ENCODE measurements around the gene PRSS21.

The PRSS21 gene

GRCh38 chr16:2777231-2777902 is 39.7 kb upstream of the PRSS21 start, which contains the start of gene ELOB:
Gene ELOB (minus strand): TSS chr16:2777280. CDS start chr16:2777239, 41 bp downstream.
- Mint-ChIP-seq H3K4me3 (peak within 1 kb of the TSS; percentile 91 to 96), H3K27ac (peak within 1 kb of the TSS; percentile 98 to 99), H3K9me3 (no peaks in the 10 kb centered on the region), H3K27me3 (no peaks in the 10 kb centered on the region), H3K4me1 (peaks cover 61% of the 10 kb centered on the region)
- DNase-seq (peak; percentile 85 to 87), ATAC-seq (peak; percentile 93)

DNA sequence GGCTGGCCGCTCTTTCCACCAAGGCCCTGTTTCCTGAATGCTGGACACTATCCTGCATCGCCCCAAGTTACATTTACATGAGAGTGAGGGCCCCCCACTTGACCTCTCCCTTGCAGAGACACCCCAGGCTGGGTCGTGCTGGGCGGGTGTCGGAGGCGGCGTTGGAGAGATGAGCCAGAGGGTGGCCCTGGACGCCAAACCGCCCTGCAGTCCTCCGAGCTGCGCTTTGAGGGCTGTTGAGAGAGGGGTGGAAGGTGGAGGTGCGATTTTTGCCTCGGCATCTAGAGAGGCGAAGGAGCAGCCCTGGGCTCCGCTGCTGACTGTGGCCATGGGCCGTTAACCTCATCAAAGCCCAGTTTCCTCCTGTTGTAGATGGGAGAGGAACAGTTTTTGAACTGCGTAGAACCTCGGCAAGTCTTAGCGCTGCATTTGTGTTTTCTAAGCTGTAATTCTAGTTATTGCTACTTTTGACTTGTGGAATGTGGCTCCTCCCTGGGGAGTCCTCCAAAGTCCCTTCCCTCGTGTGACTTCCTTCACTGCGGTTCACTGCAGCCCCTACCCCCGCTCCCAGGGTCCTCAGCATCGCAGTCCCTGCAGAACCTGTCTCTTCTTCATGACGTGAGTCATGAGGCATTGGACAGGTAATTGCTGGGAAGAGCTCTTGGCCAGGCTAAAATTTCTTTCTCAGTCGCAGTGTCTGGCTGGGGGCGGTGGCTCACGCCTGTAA is 39.0 kb upstream of the PRSS21 start:
- no peaks in the 10 kb centered on the region for H3K27me3 Mint-ChIP-seq
- H3K4me3 Mint-ChIP-seq = peak overlapping the region; percentile 91 to 96
- peak; percentile 21 for ATAC-seq
- peak overlapping the region; percentile 98 to 99 for H3K27ac Mint-ChIP-seq
- peak; percentile 42 to 45 for DNase-seq
- H3K4me1 Mint-ChIP-seq = peaks cover 54% of the 10 kb centered on the region
- H3K9me3 Mint-ChIP-seq = no peaks in the 10 kb centered on the region

- Mint-ChIP-seq H3K27ac (peak overlapping the region; percentile 98 to 99), H3K9me3 (no peaks in the 10 kb centered on the region), H3K4me3 (peak overlapping the region; percentile 91 to 96), H3K4me1 (peaks cover 51% of the 10 kb centered on the region), H3K27me3 (no peaks in the 10 kb centered on the region)
- DNase-seq (no peak), ATAC-seq (no peak)
These were observed 38.4 kb upstream of the PRSS21 start for GRCh38 chr16:2778630-2778958.

DNA sequence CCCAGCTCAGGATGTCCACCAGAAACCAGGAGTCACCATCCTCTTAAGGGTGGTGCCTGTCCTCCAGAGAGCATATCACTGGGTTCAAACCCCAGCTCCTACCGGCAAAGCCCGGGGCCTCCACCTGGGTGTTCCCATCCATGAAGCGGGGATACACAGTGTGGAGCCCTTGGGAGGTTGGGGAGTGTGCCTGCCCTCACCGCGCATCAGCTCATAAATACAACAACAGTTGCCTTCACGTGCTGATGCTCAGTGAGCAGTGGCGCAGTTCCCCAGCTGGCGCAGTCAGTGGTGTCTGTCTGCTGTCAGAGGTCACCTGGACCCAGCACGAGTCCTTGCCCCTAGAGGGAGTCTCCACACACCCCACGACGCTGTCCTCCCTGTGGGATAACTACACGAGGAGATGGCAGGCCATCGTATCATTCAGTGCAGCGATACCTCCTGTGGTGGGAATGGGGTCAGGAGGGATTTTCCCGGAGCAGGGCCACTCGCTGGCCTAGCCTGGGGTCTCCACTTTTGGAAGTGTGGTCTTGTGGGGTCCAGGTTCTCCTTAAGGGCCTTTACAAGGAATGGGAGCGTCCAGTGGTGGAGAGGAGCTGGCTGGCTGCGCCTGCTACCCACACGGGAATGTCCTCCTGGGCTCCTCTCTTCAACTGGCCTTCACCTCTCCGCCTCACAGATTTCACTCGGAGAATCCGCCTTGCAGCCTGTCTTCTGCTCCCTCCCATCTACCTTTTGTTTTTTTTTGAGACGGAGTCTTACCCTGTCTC is 37.7 kb upstream of the PRSS21 start:
- no peak for ATAC-seq
- peaks cover 48% of the 10 kb centered on the region for H3K4me1 Mint-ChIP-seq
- H3K27me3 Mint-ChIP-seq = no peaks in the 10 kb centered on the region
- no peak for DNase-seq
- H3K27ac Mint-ChIP-seq = no peak overlapping the region
- H3K9me3 Mint-ChIP-seq = no peaks in the 10 kb centered on the region
- peak overlapping the region; percentile 91 to 96 for H3K4me3 Mint-ChIP-seq

GRCh38 chr16:2779978-2780898 is 36.8 kb upstream of the PRSS21 start:
- peak overlapping the region in 1 of 2 donors; percentile 19 for H3K27ac Mint-ChIP-seq
- H3K4me1 Mint-ChIP-seq = peaks cover 49% of the 10 kb centered on the region
- H3K9me3 Mint-ChIP-seq = no peaks in the 10 kb centered on the region
- no peaks in the 10 kb centered on the region for H3K27me3 Mint-ChIP-seq
- DNase-seq = no peak
- H3K4me3 Mint-ChIP-seq = peak overlapping the region in 1 of 2 donors; percentile 29
- no peak for ATAC-seq

GRCh38 chr16:2782583-2783351 is 34.3 kb upstream of the PRSS21 start:
- Mint-ChIP-seq H3K4me1 (peaks cover 51% of the 10 kb centered on the region), H3K4me3 (no peak overlapping the region), H3K27ac (no peak overlapping the region), H3K27me3 (peaks cover 5% of the 10 kb centered on the region), H3K9me3 (no peaks in the 10 kb centered on the region)
- DNase-seq = no peak
- ATAC-seq = no peak

GRCh38 chr16:2783581-2784357 is 33.3 kb upstream of the PRSS21 start:
- Mint-ChIP-seq H3K27ac (no peak overlapping the region), H3K27me3 (peaks cover 11% of the 10 kb centered on the region), H3K4me1 (peaks cover 44% of the 10 kb centered on the region), H3K4me3 (peak overlapping the region; percentile 35 to 94), H3K9me3 (no peaks in the 10 kb centered on the region)
- no peak for ATAC-seq
- no peak for DNase-seq

GRCh38 chr16:2784358-2785100 is 32.5 kb upstream of the PRSS21 start:
- ATAC-seq = peak; percentile 66
- peaks cover 36% of the 10 kb centered on the region for H3K4me1 Mint-ChIP-seq
- H3K27me3 Mint-ChIP-seq = peaks cover 11% of the 10 kb centered on the region
- peak overlapping the region; percentile 90 to 94 for H3K4me3 Mint-ChIP-seq
- no peaks in the 10 kb centered on the region for H3K9me3 Mint-ChIP-seq
- no peak for DNase-seq
- peak overlapping the region; percentile 93 to 94 for H3K27ac Mint-ChIP-seq

- ATAC-seq = peak; percentile 75
- DNase-seq = peak; percentile 54 to 58
These were observed 31.7 kb upstream of the PRSS21 start for GRCh38 chr16:2785101-2785991.

DNA sequence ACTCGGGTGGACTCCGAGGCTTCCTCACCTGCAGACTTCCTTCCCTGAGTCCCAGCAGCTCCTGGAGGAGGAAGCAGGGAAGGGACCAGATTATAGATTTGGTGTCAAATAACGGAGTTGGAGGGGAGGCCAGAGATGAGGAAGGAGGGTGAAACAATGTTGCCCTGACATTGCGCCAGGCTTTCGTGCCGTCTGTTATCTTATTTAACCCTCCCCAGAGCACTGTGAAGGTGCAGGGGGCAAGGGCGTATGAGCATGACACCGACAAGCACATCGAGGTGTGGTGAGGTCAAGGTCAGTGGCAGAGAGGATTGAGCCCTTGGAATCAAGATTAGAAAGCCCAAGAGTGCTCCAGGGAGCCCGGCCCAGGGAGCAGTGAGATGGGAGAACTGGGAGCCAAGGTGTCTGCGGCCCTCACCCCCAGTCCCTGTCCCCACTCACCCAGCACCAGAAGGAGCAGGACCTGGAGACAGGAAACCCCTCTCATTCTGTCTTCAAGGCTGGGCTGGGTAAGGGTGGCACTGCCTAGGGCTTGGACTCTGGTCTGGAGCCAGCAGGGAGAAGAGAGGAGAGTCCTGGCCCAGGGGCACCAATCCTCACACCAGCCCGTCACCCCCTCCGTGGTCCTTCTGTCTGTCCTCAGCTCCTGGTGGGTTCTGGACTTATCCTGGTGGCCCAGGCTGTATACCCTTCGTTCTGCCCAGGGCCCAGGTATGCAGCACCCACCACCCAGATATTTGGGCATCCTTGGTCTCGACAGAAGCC is 30.8 kb upstream of the PRSS21 start:
- DNase-seq = no peak
- peaks cover 26% of the 10 kb centered on the region for H3K27me3 Mint-ChIP-seq
- no peaks in the 10 kb centered on the region for H3K9me3 Mint-ChIP-seq
- H3K27ac Mint-ChIP-seq = no peak overlapping the region
- peaks cover 30% of the 10 kb centered on the region for H3K4me1 Mint-ChIP-seq
- H3K4me3 Mint-ChIP-seq = peak overlapping the region; percentile 56 to 74
- ATAC-seq = no peak

More at GRCh38 chr16:2785101-2785991, 31.7 kb upstream of the PRSS21 start:
- Mint-ChIP-seq H3K4me3 (peak overlapping the region; percentile 90 to 94), H3K9me3 (no peaks in the 10 kb centered on the region), H3K27ac (peak overlapping the region; percentile 93 to 94), H3K27me3 (peaks cover 17% of the 10 kb centered on the region), H3K4me1 (peaks cover 30% of the 10 kb centered on the region)

GRCh38 chr16:2786826-2787151 is 30.2 kb upstream of the PRSS21 start:
- Mint-ChIP-seq H3K4me1 (peaks cover 30% of the 10 kb centered on the region), H3K27ac (no peak overlapping the region), H3K27me3 (peaks cover 31% of the 10 kb centered on the region), H3K9me3 (no peaks in the 10 kb centered on the region), H3K4me3 (no peak overlapping the region)
- ATAC-seq (no peak), DNase-seq (no peak)

DNA sequence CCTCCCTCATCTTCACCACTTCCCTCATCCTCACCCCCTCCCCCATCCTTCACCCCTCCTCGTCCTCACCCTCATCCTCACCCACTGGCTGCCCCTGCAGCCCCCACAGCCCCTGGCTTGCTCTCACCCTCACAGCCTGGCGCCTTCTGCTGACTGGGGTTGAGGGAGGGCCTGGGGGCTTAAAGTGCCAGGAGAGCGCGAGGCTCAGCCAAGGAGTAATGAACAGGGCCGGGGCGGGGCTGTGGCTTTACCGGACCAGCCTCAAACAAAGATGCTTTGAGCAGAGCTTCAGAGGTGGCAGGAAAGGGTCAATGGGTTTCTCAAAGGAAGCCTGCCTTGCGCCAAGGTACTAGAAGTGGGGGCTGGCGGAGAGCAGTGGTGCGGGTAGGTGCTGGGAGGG is 29.6 kb upstream of the PRSS21 start, which contains the start of gene PRSS33:
Gene PRSS33, minus strand, starts transcription at position 155 of the 400 bp plus-strand sequence. CDS start 1,013 bp downstream, outside the sequence.
- DNase-seq = no peak
- Mint-ChIP-seq H3K4me1 (peaks cover 30% of the 10 kb centered on the region), H3K27me3 (peaks cover 36% of the 10 kb centered on the region), H3K4me3 (peak within 1 kb of the TSS; percentile 56 to 74), H3K9me3 (no peaks in the 10 kb centered on the region), H3K27ac (no peak within 1 kb of the TSS)
- no peak for ATAC-seq
